ENCODE data around the gene EIF3A.

EIF3A gene

DNA sequence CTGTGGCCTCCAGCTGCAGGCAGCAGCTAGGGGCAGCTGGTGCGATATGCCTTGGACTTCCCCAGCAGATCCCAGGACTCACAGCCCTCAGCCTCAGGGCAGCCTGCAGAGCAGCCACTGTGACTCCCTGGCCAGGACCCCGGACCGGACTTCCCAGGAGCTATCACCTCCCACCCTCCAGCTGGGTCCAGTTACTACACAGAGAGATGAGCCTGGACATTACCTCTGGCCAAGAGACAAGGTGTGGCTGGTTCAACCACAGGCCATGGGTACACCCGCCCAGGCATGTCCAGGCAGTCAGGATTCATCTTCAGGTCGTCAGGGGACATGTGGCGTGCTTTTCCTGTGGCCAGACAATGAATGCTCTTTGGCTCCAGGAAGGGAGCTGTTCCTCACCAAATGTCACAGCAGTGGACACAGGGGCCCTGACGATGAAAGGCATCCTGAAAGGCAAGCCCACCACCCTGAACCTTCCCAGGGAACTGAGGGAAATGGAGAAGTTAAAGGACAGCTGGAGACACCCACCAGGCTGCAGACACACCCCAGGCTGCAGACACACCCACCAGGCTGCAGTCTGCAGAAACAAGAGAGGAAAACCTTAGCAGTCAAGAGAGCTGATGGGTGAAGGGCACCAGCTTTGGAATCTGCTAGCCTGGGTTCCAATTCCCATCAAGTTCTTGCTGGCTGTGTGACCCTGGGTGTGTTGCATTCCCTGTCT, 76.9 kb downstream of the EIF3A start:
- TF ChIP-seq, protein P1, sequence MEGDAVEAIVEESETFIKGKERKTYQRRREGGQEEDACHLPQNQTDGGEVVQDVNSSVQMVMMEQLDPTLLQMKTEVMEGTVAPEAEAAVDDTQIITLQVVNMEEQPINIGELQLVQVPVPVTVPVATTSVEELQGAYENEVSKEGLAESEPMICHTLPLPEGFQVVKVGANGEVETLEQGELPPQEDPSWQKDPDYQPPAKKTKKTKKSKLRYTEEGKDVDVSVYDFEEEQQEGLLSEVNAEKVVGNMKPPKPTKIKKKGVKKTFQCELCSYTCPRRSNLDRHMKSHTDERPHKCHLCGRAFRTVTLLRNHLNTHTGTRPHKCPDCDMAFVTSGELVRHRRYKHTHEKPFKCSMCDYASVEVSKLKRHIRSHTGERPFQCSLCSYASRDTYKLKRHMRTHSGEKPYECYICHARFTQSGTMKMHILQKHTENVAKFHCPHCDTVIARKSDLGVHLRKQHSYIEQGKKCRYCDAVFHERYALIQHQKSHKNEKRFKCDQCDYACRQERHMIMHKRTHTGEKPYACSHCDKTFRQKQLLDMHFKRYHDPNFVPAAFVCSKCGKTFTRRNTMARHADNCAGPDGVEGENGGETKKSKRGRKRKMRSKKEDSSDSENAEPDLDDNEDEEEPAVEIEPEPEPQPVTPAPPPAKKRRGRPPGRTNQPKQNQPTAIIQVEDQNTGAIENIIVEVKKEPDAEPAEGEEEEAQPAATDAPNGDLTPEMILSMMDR (IDR thresholded peaks at IDR 0.05; ENCODE audit: low read length, missing control alignments): no peak
- H3K4me3 ChIP-seq (replicated peaks; ENCODE audit: low read depth, low read length): no peak overlapping the region
- no peak for DNase-seq (ENCODE audit: low read depth)

DNA sequence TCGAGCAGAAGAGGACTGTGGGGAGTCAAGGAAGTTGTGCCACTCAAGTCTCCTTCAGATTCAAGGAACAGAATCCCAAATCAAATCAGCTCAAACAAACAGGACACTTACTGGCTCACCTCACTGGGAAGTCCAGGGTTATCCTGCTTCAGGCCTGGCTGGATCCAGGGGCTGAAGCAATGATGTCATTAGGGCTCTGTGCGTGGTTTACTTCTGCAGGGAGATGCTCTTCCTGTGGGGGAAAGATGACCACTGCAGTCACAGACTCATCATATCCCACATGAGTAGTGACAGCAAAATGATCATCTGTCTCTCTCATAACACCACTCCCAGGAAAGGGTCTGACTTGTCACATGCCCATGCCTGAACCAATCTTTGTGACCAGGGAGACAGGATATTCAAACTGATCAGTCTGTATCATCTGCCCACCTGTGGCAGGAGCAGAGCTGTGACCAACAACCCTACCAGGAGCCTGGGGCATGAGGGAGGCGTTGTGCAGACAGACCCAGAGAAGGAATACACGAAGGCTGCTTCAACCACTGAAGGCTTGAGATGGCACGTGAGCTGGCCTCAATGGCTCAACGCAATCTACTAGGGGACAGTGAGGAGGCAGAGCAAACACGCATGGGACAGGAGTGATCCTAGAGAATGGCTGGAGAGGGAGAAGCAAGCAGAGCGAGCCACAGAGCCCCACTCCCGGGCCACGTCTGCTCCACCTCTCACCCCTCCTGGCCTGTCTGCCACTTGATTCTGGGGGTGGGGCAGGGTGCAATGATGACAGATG, 78.7 kb downstream of the EIF3A start:
- no peak for DNase-seq (ENCODE audit: low read depth)
- H3K4me3 ChIP-seq (replicated peaks; ENCODE audit: low read depth, low read length): no peak overlapping the region
- TF ChIP-seq, protein P1 (IDR thresholded peaks at IDR 0.05; ENCODE audit: low read length, missing control alignments): no peak

- TF ChIP-seq, protein P1 (IDR thresholded peaks at IDR 0.05; ENCODE audit: low read length, missing control alignments): no peak
- H3K4me3 ChIP-seq (replicated peaks; ENCODE audit: low read depth, low read length): no peak overlapping the region
- DNase-seq (ENCODE audit: low read depth): no peak
Measured at GRCh38 chr10:118998183-118998582, 82.4 kb downstream of the EIF3A start.

DNA sequence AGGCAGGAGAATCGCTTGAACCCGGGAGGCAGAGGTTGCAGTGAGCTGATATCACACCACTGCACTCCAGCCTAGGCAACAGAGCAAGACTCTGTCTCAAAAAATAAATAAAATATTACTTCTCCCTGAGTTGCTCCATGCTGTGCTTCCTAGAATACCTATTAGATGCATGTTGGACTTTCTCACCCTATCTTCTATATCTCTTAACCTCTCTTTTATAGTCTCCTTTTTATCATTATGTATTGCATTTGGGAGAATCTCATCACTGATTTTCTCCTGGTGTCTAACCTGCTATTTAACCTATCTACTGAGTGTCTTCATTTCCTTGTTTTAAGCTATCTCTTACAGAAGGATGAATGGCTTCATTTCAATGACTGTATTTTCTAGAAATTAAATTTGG, 83.2 kb downstream of the EIF3A start:
- DNase-seq (ENCODE audit: low read depth): no peak
- no peak overlapping the region for H3K4me3 ChIP-seq (replicated peaks; ENCODE audit: low read depth, low read length)
- TF ChIP-seq, protein P1 (IDR thresholded peaks at IDR 0.05; ENCODE audit: low read length, missing control alignments): no peak

- DNase-seq (ENCODE audit: low read depth): no peak
- TF ChIP-seq, protein P1 (IDR thresholded peaks at IDR 0.05; ENCODE audit: low read length, missing control alignments): no peak
- no peak overlapping the region for H3K4me3 ChIP-seq (replicated peaks; ENCODE audit: low read depth, low read length)
Measured at GRCh38 chr10:118995739-118996138, 84.9 kb downstream of the EIF3A start.

DNA sequence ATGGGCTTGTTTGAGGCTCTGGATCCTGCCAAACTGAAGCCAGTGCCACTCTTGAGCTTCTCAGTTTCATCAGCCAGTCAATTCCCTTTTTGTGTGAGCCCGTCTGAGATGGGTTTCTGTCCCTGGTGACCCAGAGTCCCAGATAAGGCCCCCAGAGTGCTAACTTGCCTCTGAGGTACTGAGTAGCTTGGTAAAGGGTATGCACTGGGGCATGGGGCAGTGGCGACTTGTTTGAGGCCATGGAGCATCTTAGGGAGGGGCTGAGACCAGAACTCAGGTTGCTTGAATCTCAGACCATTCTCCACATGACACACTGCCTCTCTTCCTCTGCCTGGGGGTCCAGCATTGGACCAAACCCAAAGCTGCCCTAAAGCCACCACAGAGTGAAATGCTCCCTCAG, 86.3 kb downstream of the EIF3A start:
- DNase-seq (ENCODE audit: low read depth): no peak
- no peak overlapping the region for H3K4me3 ChIP-seq (replicated peaks; ENCODE audit: low read depth, low read length)
- TF ChIP-seq, protein P1 (IDR thresholded peaks at IDR 0.05; ENCODE audit: low read length, missing control alignments): no peak
